HG03095 (cell line): ENCODE measurements around the gene CLEC6A.
"Not testable (repeated sequence)": the region's sequence is repeated elsewhere in the genome, so short reads cannot be mapped to it uniquely, and the experiment has no call there.

ENCODE experiments used
- ATAC-seq: cut with Tn5 transposase; IDR thresholded peaks from one replicate; pipeline ENCODE4 v1.9.1; 2021; ENCODE audit warnings: moderate library complexity; ENCODE audit not compliant: unreplicated experiment

The CLEC6A gene

GRCh38 chr12:8493084-8493483, 37.3 kb downstream of the CLEC6A start:
- peak; percentile 96 for ATAC-seq

GRCh38 chr12:8495671-8496070, 39.9 kb downstream of the CLEC6A start:
- ATAC-seq: not testable (repeated sequence)

GRCh38 chr12:8496074-8496473, 40.3 kb downstream of the CLEC6A start:
- not testable (repeated sequence) for ATAC-seq

- no peak for ATAC-seq
Observed at GRCh38 chr12:8499616-8500015, 43.9 kb downstream of the CLEC6A start.

- ATAC-seq: no peak
Observed at GRCh38 chr12:8501720-8502119, 46.0 kb downstream of the CLEC6A start.

GRCh38 chr12:8504351-8504750, 48.6 kb downstream of the CLEC6A start:
- no peak for ATAC-seq

- no peak for ATAC-seq
Observed at GRCh38 chr12:8507596-8507995, 51.8 kb downstream of the CLEC6A start.

GRCh38 chr12:8508223-8508622, 52.5 kb downstream of the CLEC6A start:
- ATAC-seq: no peak

- no peak for ATAC-seq
Observed at GRCh38 chr12:8508910-8509841, 53.4 kb downstream of the CLEC6A start.

GRCh38 chr12:8513256-8513655, 57.5 kb downstream of the CLEC6A start, which contains the start of gene CLEC4D:
Gene CLEC4D (plus strand): TSS chr12:8513503. CDS start chr12:8513733, 230 bp downstream.
- no peak for ATAC-seq

GRCh38 chr12:8517971-8518370, 62.2 kb downstream of the CLEC6A start:
- no peak for ATAC-seq

- ATAC-seq: no peak
Observed at GRCh38 chr12:8519171-8519570, 63.4 kb downstream of the CLEC6A start.

GRCh38 chr12:8527250-8528130, 71.7 kb downstream of the CLEC6A start:
- no peak for ATAC-seq
